Hepatocyte (in vitro differentiated cells): ENCODE data around the gene IGLL5.
"Not testable (repeated sequence)": the region's sequence is repeated elsewhere in the genome, so short reads cannot be mapped to it uniquely, and the experiment has no call there.

Experiments used
- EZH2 ChIP-seq: fragments of 200-600 bp; sonication (generic); IDR thresholded peaks from 2 replicates; pipeline ENCODE4 v1.6.1; 2016; ENCODE audit warnings: antibody characterized with exemption, mild to moderate bottlenecking, borderline replicate concordance
- TF ChIP-seq, protein P1 (sequence below): fragments of 200-600 bp; sonication (generic); IDR thresholded peaks from 2 replicates; pipeline ENCODE4 v1.5.1; 2016; ENCODE audit warnings: antibody characterized with exemption, mild to moderate bottlenecking; ENCODE audit not compliant: poor library complexity

DNA sequence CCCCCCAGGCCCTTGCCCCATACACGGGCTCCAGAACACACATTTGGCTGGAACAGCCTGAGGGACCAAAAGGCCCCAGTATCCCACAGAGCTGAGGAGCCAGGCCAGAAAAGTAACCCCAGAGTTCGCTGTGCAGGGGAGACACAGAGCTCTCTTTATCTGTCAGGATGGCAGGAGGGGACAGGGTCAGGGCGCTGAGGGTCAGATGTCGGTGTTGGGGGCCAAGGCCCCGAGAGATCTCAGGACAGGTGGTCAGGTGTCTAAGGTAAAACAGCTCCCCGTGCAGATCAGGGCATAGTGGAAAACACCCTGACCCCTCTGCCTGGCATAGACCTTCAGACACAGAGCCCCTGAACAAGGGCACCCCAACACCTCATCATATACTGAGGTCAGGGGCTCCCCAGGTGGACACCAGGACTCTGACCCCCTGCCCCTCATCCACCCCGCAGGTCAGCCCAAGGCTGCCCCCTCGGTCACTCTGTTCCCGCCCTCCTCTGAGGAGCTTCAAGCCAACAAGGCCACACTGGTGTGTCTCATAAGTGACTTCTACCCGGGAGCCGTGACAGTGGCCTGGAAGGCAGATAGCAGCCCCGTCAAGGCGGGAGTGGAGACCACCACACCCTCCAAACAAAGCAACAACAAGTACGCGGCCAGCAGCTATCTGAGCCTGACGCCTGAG lies 13.1 kb downstream of the IGLL5 start:
- TF ChIP-seq, protein P1, sequence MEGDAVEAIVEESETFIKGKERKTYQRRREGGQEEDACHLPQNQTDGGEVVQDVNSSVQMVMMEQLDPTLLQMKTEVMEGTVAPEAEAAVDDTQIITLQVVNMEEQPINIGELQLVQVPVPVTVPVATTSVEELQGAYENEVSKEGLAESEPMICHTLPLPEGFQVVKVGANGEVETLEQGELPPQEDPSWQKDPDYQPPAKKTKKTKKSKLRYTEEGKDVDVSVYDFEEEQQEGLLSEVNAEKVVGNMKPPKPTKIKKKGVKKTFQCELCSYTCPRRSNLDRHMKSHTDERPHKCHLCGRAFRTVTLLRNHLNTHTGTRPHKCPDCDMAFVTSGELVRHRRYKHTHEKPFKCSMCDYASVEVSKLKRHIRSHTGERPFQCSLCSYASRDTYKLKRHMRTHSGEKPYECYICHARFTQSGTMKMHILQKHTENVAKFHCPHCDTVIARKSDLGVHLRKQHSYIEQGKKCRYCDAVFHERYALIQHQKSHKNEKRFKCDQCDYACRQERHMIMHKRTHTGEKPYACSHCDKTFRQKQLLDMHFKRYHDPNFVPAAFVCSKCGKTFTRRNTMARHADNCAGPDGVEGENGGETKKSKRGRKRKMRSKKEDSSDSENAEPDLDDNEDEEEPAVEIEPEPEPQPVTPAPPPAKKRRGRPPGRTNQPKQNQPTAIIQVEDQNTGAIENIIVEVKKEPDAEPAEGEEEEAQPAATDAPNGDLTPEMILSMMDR, result not testable (repeated sequence)
- TF ChIP-seq EZH2, result not testable (repeated sequence)
